K562 (cell line): Measurements from ENCODE around the gene DHRS3. TPM values are rescaled to one million over a fixed set of nuclear protein-coding genes. Genes with fewer than 3 reads are reported as not detected.

ENCODE experiments used
- CXXC5 ChIP-seq: fragments of 250-450 bp; sonication (Bioruptor Pico); IDR thresholded peaks from 2 replicates; pipeline ENCODE4 v1.8.0; 2022; ENCODE audit warnings: inconsistent platforms, mild to moderate bottlenecking, moderate library complexity
- E2F5 ChIP-seq: sonication (generic); formaldehyde crosslinking; IDR thresholded peaks from 2 replicates; pipeline ENCODE4 v1.8.0; 2022; ENCODE audit warnings: mild to moderate bottlenecking, missing genetic modification reagents
- ELF4 ChIP-seq: fragments of 450-650 bp; formaldehyde crosslinking; IDR thresholded peaks from 2 replicates; pipeline ENCODE4 v1.4.0; 2022; ENCODE audit warnings: missing genetic modification characterization
- FOXK2 ChIP-seq, 2 experiments: fragments of 450-650 bp; IDR thresholded peaks in 1 of 2; conservative IDR thresholded peaks in 1 of 2; 2 replicates each; pipeline ENCODE4 v1.6.1; 2016; ENCODE audit warnings: low read depth in 2 of 2, mild to moderate bottlenecking in 1 of 2
- KHSRP ChIP-seq: fragments of 450-650 bp; IDR thresholded peaks from 2 replicates; pipeline ENCODE4 v1.6.1; 2017
- MTA1 ChIP-seq: fragments of 450-650 bp; IDR thresholded peaks from 2 replicates; pipeline ENCODE4 v1.6.1; 2017; ENCODE audit warnings: borderline replicate concordance
- NEUROD1 ChIP-seq: fragments of 150-350 bp; IDR thresholded peaks from 2 replicates; pipeline ENCODE4 v1.6.1; 2014; ENCODE audit warnings: borderline replicate concordance, low read length, low read depth; ENCODE audit not compliant: partially characterized antibody
- PBX2 ChIP-seq, 2 experiments: IDR thresholded peaks in 1 of 2; conservative IDR thresholded peaks in 1 of 2; 2 replicates each; pipeline ENCODE4 v1.6.1; 2016; ENCODE audit warnings: low read depth in 2 of 2, mild to moderate bottlenecking in 1 of 2, missing compliant biosample characterization in 1 of 2, missing genetic modification characterization in 1 of 2, moderate library complexity in 1 of 2
- PML ChIP-seq: IDR thresholded peaks from 2 replicates; pipeline ENCODE4 v1.6.1; 2012; ENCODE audit warnings: low read length, inconsistent platforms
- SOX6 ChIP-seq: fragments of 450-650 bp; IDR thresholded peaks from 2 replicates; pipeline ENCODE4 v1.6.1; 2014; ENCODE audit warnings: mild to moderate bottlenecking
- TAF1 ChIP-seq: IDR thresholded peaks from 2 replicates; pipeline ENCODE4 v1.6.1; 2011; ENCODE audit warnings: mild to moderate bottlenecking, low read length, moderate library complexity; ENCODE audit not compliant: insufficient read depth, control insufficient read depth, severe bottlenecking; ENCODE audit errors: extremely low read depth
- TOE1 ChIP-seq, 2 experiments: fragments of 450-650 bp in 1 of 2; sonication (generic) in 1 of 2; formaldehyde crosslinking in 1 of 2; IDR thresholded peaks; 2 replicates each; pipeline versions ENCODE4 v1.7.1 to v1.8.0; 2016 to 2022; ENCODE audit warnings: borderline replicate concordance in 2 of 2, mild to moderate bottlenecking in 2 of 2, antibody characterized with exemption in 1 of 2, inconsistent platforms in 1 of 2, low read depth in 1 of 2, missing genetic modification reagents in 1 of 2, moderate library complexity in 1 of 2
- VEZF1 ChIP-seq: fragments of 200-800 bp; sonication (Bioruptor generic); IDR thresholded peaks from 2 replicates; pipeline ENCODE4 v1.6.1; 2017; ENCODE audit warnings: missing genetic modification characterization, missing compliant biosample characterization
- ZBTB11 ChIP-seq, 3 experiments: fragments of 200-800 bp in 1 of 3; fragments of 250-450 bp in 1 of 3; fragments of 450-650 bp in 1 of 3; sonication (Bioruptor Pico) in 1 of 3; sonication (Bioruptor generic) in 1 of 3; formaldehyde crosslinking in 1 of 3; IDR thresholded peaks; 2 replicates each; pipeline versions ENCODE4 v1.6.1 to v1.8.0; 2016 to 2022; ENCODE audit warnings: mild to moderate bottlenecking in 2 of 3, missing genetic modification characterization in 2 of 3, missing compliant biosample characterization in 1 of 3, moderate library complexity in 1 of 3
- ZNF644 ChIP-seq: fragments of 200-800 bp; sonication (Bioruptor generic); IDR thresholded peaks from 2 replicates; pipeline ENCODE4 v1.6.1; 2016; ENCODE audit warnings: low read depth, missing genetic modification characterization, missing compliant biosample characterization
- polyA plus RNA-seq, 8 experiments: library from polyadenylated mRNA; depleted of rRNA in 4 of 8; stranded (reverse) in 5 of 8; unstranded in 3 of 8; fragments of >200 nt; fragmentation: Nextera tagmentation in 2 of 8; fragmentation: Illumina TruSeq in 1 of 8; extraction: Ambion mirVana in 2 of 8; extraction: Trizol in 1 of 8; gene quantifications; 2 replicates each; pipeline versions ENCODE4 v1.2.1 to v1.2.3, GENCODE V29; 2011 to 2014; ENCODE audit warnings: inconsistent platforms in 1 of 8, missing spikeins in 1 of 8
- total RNA-seq, 7 experiments: library from RNA; depleted of rRNA in 6 of 7; stranded (reverse); fragments of >200 nt in 6 of 7; fragmentation: Illumina TruSeq in 2 of 7; extraction: Trizol in 2 of 7; gene quantifications; 2 replicates each; pipeline versions ENCODE4 v1.2.1 to v1.2.3, GENCODE V29; 2011 to 2021; ENCODE audit warnings: low replicate concordance in 1 of 7

The DHRS3 gene
- total and polyA plus RNA-seq, 9 of the 15 experiments (the other 6 are each of a cell fraction or from before 2014, with no cell fraction given) = 21.0 to 116 (median 58.7) TPM

GRCh38 chr1:12604114-12604874 lies 13.7 kb downstream of the DHRS3 start (continued):
- TF ChIP-seq PBX2 (CRISPR knock-in tag; IDR thresholded peaks at IDR 0.05; ENCODE audit: low read depth) (peak; percentile 40; the same call in 1 of the 2 replicates), PBX2 (tag; conservative IDR thresholded peaks at IDR 0.05; ENCODE audit: low read depth) (peak; percentile 86), KHSRP (no peak; the same call in 1 of the 2 replicates), E2F5 (CRISPR knock-in tag) (0 out of 2 replicates have a peak, but pooled peaks have one; percentile 68), CXXC5 (peak; percentile 80), TAF1 (peak; percentile 49), FOXK2 (conservative IDR thresholded peaks at IDR 0.05 in 1 of 2, IDR thresholded peaks at IDR 0.05 in 1 of 2; ENCODE audit: low read depth in 2 of 2) (peak; percentile 91), NEUROD1 (peak; percentile 94), TOE1 (IDR thresholded peaks at IDR 0.05; ENCODE audit: borderline replicate concordance) (peak; percentile 57; the same call in 1 of the 2 replicates), TOE1 (CRISPR knock-in tag; IDR thresholded peaks at IDR 0.05; ENCODE audit: borderline replicate concordance, low read depth) (0 out of 2 replicates have a peak, but pooled peaks have one; percentile 58), MTA1 (peak; percentile 71; the same call in 1 of the 2 replicates), PML (peak; percentile 89), VEZF1 (CRISPR knock-in tag) (peak; percentile 68), SOX6 (peak; percentile 100), ELF4 (CRISPR knock-in tag) (peak; percentile 74; the same call in 1 of the 2 replicates), ZNF644 (tag) (peak; percentile 83; the same call in 1 of the 2 replicates), ZBTB11 (CRISPR knock-in tag; IDR thresholded peaks at IDR 0.05) (peak in 1 of 3 experiments; percentile 57; a peak in 2 of 6 replicates)
